ENCODE data around the gene COA3.

- TF ChIP-seq POLR2A (IDR thresholded peaks at IDR 0.05) (no peak), CTCF (IDR thresholded peaks at IDR 0.05) (no peak)
Observed at GRCh38 chr17:42818379-42818778, 19.9 kb upstream of the COA3 start.
